ENCODE data around the gene TBP. TPM values are rescaled to one million over a fixed set of nuclear protein-coding genes. Genes with fewer than 3 reads are reported as not detected.
A peak's percentile ranks its signal among the peaks of the same experiment; 100 is the strongest.

The TBP gene
- polyA plus RNA-seq (2013, experiment 1 of 2): 14.0 TPM
- 14.2 TPM for polyA plus RNA-seq (2013, experiment 2 of 2)

DNA sequence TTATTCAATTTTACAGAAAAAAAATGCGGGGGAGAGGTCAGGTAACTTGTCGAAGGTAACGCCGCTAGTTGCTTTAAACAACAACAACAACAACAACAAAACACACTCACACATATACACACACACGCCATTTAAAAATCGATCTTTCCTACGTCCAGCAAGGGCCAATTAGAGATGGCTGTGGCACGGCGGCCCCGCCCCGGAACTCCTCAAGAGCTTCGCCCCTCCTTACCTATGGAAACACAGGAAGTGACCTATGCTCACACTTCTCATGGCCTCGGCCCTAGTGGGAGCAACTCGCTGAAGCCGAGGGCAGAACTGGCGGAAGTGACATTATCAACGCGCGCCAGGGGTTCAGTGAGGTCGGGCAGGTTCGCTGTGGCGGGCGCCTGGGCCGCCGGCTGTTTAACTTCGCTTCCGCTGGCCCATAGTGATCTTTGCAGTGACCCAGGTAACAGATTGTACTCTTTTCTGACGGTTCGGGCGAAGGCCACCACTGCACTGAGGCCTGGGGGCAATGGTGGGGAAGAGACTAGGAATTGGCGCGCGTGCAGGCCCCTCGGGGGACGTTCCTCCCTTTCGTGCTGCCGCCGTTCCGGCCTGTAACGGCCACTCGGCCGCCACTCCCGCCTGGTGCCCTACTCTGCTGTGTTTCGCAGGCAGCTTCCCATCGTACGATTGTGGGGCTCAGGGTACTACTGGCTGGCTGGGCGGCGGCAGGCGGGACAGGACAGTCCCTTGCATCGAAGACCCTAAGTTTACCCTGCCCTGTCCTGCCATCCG lies at the start of gene TBP:
Gene TBP, plus strand, starts transcription at position 357 of the 783 bp plus-strand sequence. CDS start 2,661 bp downstream, outside the sequence.
- Histone ChIP-seq H3K4me2 (ENCODE audit: low read length, poor library complexity, severe bottlenecking) (peak within 1 kb of the TSS; percentile 96), H3K18ac (ENCODE audit: low read depth in 1 of 2, low read length in 2 of 2) (peak within 1 kb of the TSS; percentile 70 to 93), H2BK12ac (ENCODE audit: low read length in 2 of 2) (peak within 1 kb of the TSS in 1 of 2 experiments; percentile 83), H2BK5ac (ENCODE audit: low read depth, low read length, poor library complexity, severe bottlenecking) (peak within 1 kb of the TSS; percentile 20), H3K23ac (ENCODE audit: low read length in 2 of 2) (peak within 1 kb of the TSS in 1 of 2 experiments; percentile 20), H3K14ac (ENCODE audit: low read length in 2 of 2) (peak within 1 kb of the TSS in 1 of 2 experiments; percentile 5), H2AFZ (ENCODE audit: low read depth, low read length) (peak within 1 kb of the TSS; percentile 65), H2BK120ac (ENCODE audit: low read depth, low read length) (no peak within 1 kb of the TSS), H3K27ac (ENCODE audit: low read length, poor library complexity, severe bottlenecking) (peak within 1 kb of the TSS; percentile 60), H3K9me3 (ENCODE audit: control insufficient read depth, low read length) (no peaks in the 10 kb centered on the region), H3K4me3 (ENCODE audit: insufficient read depth in 1 of 2, low read depth in 1 of 2, low read length in 2 of 2) (peak within 1 kb of the TSS; percentile 97 to 100), H3K4ac (ENCODE audit: low read depth in 1 of 2, low read length in 2 of 2) (peak within 1 kb of the TSS; percentile 64 to 84), H2AK5ac (ENCODE audit: low read length, severe bottlenecking) (no peak within 1 kb of the TSS), H4K91ac (ENCODE audit: low read length) (peak within 1 kb of the TSS; percentile 64), H2BK15ac (ENCODE audit: low read depth, poor library complexity, severe bottlenecking) (no peak within 1 kb of the TSS), H3K4me1 (ENCODE audit: control insufficient read depth, insufficient read depth, low read depth, low read length) (peaks cover 2% of the 10 kb centered on the region), H3K9ac (ENCODE audit: low read length) (peak within 1 kb of the TSS; percentile 99), H3K27me3 (ENCODE audit: control insufficient read depth in 1 of 2, insufficient read depth in 1 of 2, low read length in 2 of 2) (no peaks in the 10 kb centered on the region), H3K79me1 (replicated peaks; ENCODE audit: low read length, poor library complexity, severe bottlenecking) (peaks cover 10% of the 10 kb centered on the region), H3K36me3 (ENCODE audit: control insufficient read depth in 1 of 2, insufficient read depth in 2 of 2, low read depth in 1 of 2, low read length in 2 of 2) (peaks cover 0 to 26% of the 10 kb centered on the region in 2 experiments), H4K8ac (ENCODE audit: low read length) (peak within 1 kb of the TSS; percentile 99)
- WGBS: under 1% methylated on average over 51 of the region's 51 CpGs
- DNase-seq: peak; percentile 100

DNA sequence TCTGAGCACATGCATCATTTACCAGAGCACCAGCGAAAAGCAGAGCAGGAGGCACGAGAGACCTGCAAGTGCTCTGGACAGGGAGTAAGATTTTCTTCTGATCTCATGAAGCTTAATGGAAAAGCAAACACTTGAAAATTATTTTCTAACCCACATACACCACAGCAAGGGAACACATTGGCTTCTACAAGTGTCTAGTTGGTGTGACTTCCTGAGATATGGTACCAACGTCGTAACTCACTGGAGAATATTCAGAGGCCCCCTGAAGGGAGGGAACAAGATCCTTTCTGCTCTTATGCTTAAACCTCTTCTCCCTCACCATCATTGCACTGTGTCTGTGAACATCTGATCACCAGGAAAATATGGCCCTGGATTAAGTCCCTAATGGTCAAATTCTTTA lies 49.7 kb upstream of the TBP start:
- peaks cover 32% of the 10 kb centered on the region for H3K9me3 ChIP-seq (ENCODE audit: control insufficient read depth, low read length)
- H2BK5ac ChIP-seq (ENCODE audit: low read depth, low read length, poor library complexity, severe bottlenecking): no peak overlapping the region
- H3K18ac ChIP-seq (ENCODE audit: low read depth in 1 of 2, low read length in 2 of 2): no peak overlapping the region
- no peak overlapping the region for H3K4me3 ChIP-seq (ENCODE audit: insufficient read depth in 1 of 2, low read depth in 1 of 2, low read length in 2 of 2)
- H4K91ac ChIP-seq (ENCODE audit: low read length): no peak overlapping the region
- no peak overlapping the region for H3K23ac ChIP-seq (ENCODE audit: low read length in 2 of 2)
- H3K27ac ChIP-seq (ENCODE audit: low read length, poor library complexity, severe bottlenecking): no peak overlapping the region
- H2AFZ ChIP-seq (ENCODE audit: low read depth, low read length): no peak overlapping the region
- no peak overlapping the region for H3K4me2 ChIP-seq (ENCODE audit: low read length, poor library complexity, severe bottlenecking)
- H3K79me1 ChIP-seq (replicated peaks; ENCODE audit: low read length, poor library complexity, severe bottlenecking): no peaks in the 10 kb centered on the region
- H2BK12ac ChIP-seq (ENCODE audit: low read length in 2 of 2): no peak overlapping the region
- H3K27me3 ChIP-seq (ENCODE audit: control insufficient read depth in 1 of 2, insufficient read depth in 1 of 2, low read length in 2 of 2): peaks cover 14 to 24% of the 10 kb centered on the region in 2 experiments
- no peaks in the 10 kb centered on the region for H3K4me1 ChIP-seq (ENCODE audit: control insufficient read depth, insufficient read depth, low read depth, low read length)
- H3K14ac ChIP-seq (ENCODE audit: low read length in 2 of 2): no peak overlapping the region
- no peak overlapping the region for H3K9ac ChIP-seq (ENCODE audit: low read length)
- H2AK5ac ChIP-seq (ENCODE audit: low read length, severe bottlenecking): no peak overlapping the region
- H4K8ac ChIP-seq (ENCODE audit: low read length): no peak overlapping the region
- no peaks in the 10 kb centered on the region for H3K36me3 ChIP-seq (ENCODE audit: control insufficient read depth in 1 of 2, insufficient read depth in 2 of 2, low read depth in 1 of 2, low read length in 2 of 2)
- no peak for DNase-seq
- no peak overlapping the region for H3K4ac ChIP-seq (ENCODE audit: low read depth in 1 of 2, low read length in 2 of 2)
- H2BK15ac ChIP-seq (ENCODE audit: low read depth, poor library complexity, severe bottlenecking): no peak overlapping the region
- WGBS: 87% methylated on average over 4 of the region's 4 CpGs
- H2BK120ac ChIP-seq (ENCODE audit: low read depth, low read length): no peak overlapping the region

DNA sequence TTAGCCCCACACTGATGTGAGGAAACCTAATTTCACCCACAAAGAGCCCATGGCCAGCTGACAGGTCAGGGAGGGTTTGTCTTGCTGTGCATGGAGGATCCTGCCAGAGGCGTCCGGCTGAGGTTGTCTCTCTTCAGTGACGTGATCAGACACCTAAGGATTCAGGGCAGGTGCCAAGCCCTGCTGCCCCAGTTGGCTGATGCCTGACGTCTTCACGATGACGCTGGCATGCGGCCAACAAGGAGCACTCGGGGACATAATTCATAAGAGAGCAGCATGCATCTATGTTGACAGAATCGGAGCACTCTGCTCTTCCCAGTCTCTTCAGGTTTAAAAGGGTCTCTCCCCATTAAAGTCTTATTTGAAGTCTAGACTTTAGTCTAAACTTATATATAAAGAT lies 48.9 kb upstream of the TBP start:
- H2BK5ac ChIP-seq (ENCODE audit: low read depth, low read length, poor library complexity, severe bottlenecking): no peak overlapping the region
- H2AK5ac ChIP-seq (ENCODE audit: low read length, severe bottlenecking): no peak overlapping the region
- no peak overlapping the region for H3K9ac ChIP-seq (ENCODE audit: low read length)
- H3K23ac ChIP-seq (ENCODE audit: low read length in 2 of 2): no peak overlapping the region
- H2BK12ac ChIP-seq (ENCODE audit: low read length in 2 of 2): no peak overlapping the region
- WGBS: 80% methylated on average over 9 of the region's 9 CpGs
- H3K79me1 ChIP-seq (replicated peaks; ENCODE audit: low read length, poor library complexity, severe bottlenecking): no peaks in the 10 kb centered on the region
- H3K4me1 ChIP-seq (ENCODE audit: control insufficient read depth, insufficient read depth, low read depth, low read length): no peaks in the 10 kb centered on the region
- H3K27me3 ChIP-seq (ENCODE audit: control insufficient read depth in 1 of 2, insufficient read depth in 1 of 2, low read length in 2 of 2): peaks cover 14 to 30% of the 10 kb centered on the region in 2 experiments
- no peak overlapping the region for H4K8ac ChIP-seq (ENCODE audit: low read length)
- no peak overlapping the region for H3K14ac ChIP-seq (ENCODE audit: low read length in 2 of 2)
- H3K4ac ChIP-seq (ENCODE audit: low read depth in 1 of 2, low read length in 2 of 2): no peak overlapping the region
- no peak overlapping the region for H3K27ac ChIP-seq (ENCODE audit: low read length, poor library complexity, severe bottlenecking)
- H3K9me3 ChIP-seq (ENCODE audit: control insufficient read depth, low read length): peaks cover 31% of the 10 kb centered on the region
- no peak overlapping the region for H2BK15ac ChIP-seq (ENCODE audit: low read depth, poor library complexity, severe bottlenecking)
- no peak overlapping the region for H3K18ac ChIP-seq (ENCODE audit: low read depth in 1 of 2, low read length in 2 of 2)
- no peak overlapping the region for H2BK120ac ChIP-seq (ENCODE audit: low read depth, low read length)
- no peak overlapping the region for H3K4me3 ChIP-seq (ENCODE audit: insufficient read depth in 1 of 2, low read depth in 1 of 2, low read length in 2 of 2)
- DNase-seq: no peak
- no peak overlapping the region for H2AFZ ChIP-seq (ENCODE audit: low read depth, low read length)
- no peak overlapping the region for H3K4me2 ChIP-seq (ENCODE audit: low read length, poor library complexity, severe bottlenecking)
- H4K91ac ChIP-seq (ENCODE audit: low read length): no peak overlapping the region
- no peaks in the 10 kb centered on the region for H3K36me3 ChIP-seq (ENCODE audit: control insufficient read depth in 1 of 2, insufficient read depth in 2 of 2, low read depth in 1 of 2, low read length in 2 of 2)

DNA sequence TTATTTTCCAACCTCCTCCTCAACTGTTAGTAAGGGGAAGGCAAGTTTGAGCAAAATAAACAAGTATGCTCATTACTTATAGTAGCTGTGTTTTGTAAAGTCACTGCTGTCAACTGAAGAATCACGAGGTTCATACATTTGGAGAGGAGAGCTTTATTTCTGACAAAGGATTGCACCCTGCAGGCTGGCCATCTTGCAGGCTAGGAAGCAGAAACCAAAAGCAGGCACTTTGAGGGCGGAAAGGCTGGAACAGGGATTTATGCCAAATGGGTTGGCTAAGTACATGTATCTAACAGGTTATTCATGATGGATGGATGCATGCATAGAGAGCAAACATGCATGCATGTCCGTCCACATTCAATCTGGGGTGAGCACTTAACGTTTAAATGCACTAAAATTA lies 47.7 kb upstream of the TBP start:
- no peak overlapping the region for H4K91ac ChIP-seq (ENCODE audit: low read length)
- no peaks in the 10 kb centered on the region for H3K79me1 ChIP-seq (replicated peaks; ENCODE audit: low read length, poor library complexity, severe bottlenecking)
- peaks cover 14 to 26% of the 10 kb centered on the region in 2 experiments for H3K27me3 ChIP-seq (ENCODE audit: control insufficient read depth in 1 of 2, insufficient read depth in 1 of 2, low read length in 2 of 2)
- no peak overlapping the region for H2BK5ac ChIP-seq (ENCODE audit: low read depth, low read length, poor library complexity, severe bottlenecking)
- no peak overlapping the region for H4K8ac ChIP-seq (ENCODE audit: low read length)
- H3K9me3 ChIP-seq (ENCODE audit: control insufficient read depth, low read length): peaks cover 19% of the 10 kb centered on the region
- H3K4me3 ChIP-seq (ENCODE audit: insufficient read depth in 1 of 2, low read depth in 1 of 2, low read length in 2 of 2): no peak overlapping the region
- no peak overlapping the region for H3K23ac ChIP-seq (ENCODE audit: low read length in 2 of 2)
- H3K14ac ChIP-seq (ENCODE audit: low read length in 2 of 2): no peak overlapping the region
- H2BK120ac ChIP-seq (ENCODE audit: low read depth, low read length): no peak overlapping the region
- H2AFZ ChIP-seq (ENCODE audit: low read depth, low read length): no peak overlapping the region
- no peak overlapping the region for H3K27ac ChIP-seq (ENCODE audit: low read length, poor library complexity, severe bottlenecking)
- DNase-seq: no peak
- peaks cover 3% of the 10 kb centered on the region for H3K4me1 ChIP-seq (ENCODE audit: control insufficient read depth, insufficient read depth, low read depth, low read length)
- H2BK15ac ChIP-seq (ENCODE audit: low read depth, poor library complexity, severe bottlenecking): no peak overlapping the region
- no peak overlapping the region for H3K4ac ChIP-seq (ENCODE audit: low read depth in 1 of 2, low read length in 2 of 2)
- H3K18ac ChIP-seq (ENCODE audit: low read depth in 1 of 2, low read length in 2 of 2): no peak overlapping the region
- H2BK12ac ChIP-seq (ENCODE audit: low read length in 2 of 2): no peak overlapping the region
- H3K36me3 ChIP-seq (ENCODE audit: control insufficient read depth in 1 of 2, insufficient read depth in 2 of 2, low read depth in 1 of 2, low read length in 2 of 2): no peaks in the 10 kb centered on the region
- H3K4me2 ChIP-seq (ENCODE audit: low read length, poor library complexity, severe bottlenecking): no peak overlapping the region
- no peak overlapping the region for H2AK5ac ChIP-seq (ENCODE audit: low read length, severe bottlenecking)
- WGBS: 72% methylated on average over 4 of the region's 4 CpGs
- no peak overlapping the region for H3K9ac ChIP-seq (ENCODE audit: low read length)

Data from mesenchymal stem cell (in vitro differentiated cells and primary cell).